NAMALWA (cell line): Measurements from ENCODE around the gene ZSCAN31.
"Not testable (repeated sequence)": the region's sequence is repeated elsewhere in the genome, so short reads cannot be mapped to it uniquely, and the experiment has no call there.

Experiments used
- DNase-seq: peaks from one replicate; pipeline ENCODE4 v3.0.0-alpha.2; 2015; ENCODE audit warnings: low spot score

ZSCAN31 gene

GRCh38 chr6:28317866-28318265 is 18.1 kb downstream of the ZSCAN31 start:
- DNase-seq: not testable (repeated sequence)

GRCh38 chr6:28315628-28316027 is 20.3 kb downstream of the ZSCAN31 start:
- no peak for DNase-seq

GRCh38 chr6:28312939-28313338 is 23.0 kb downstream of the ZSCAN31 start:
- no peak for DNase-seq

GRCh38 chr6:28311139-28311823 is 24.7 kb downstream of the ZSCAN31 start:
- DNase-seq: peak; percentile 8

- DNase-seq: not testable (repeated sequence)
Observed at GRCh38 chr6:28306363-28306762, 29.6 kb downstream of the ZSCAN31 start.

GRCh38 chr6:28303570-28303969 is 32.4 kb downstream of the ZSCAN31 start:
- no peak for DNase-seq

- no peak for DNase-seq
Observed at GRCh38 chr6:28296520-28297060, 39.4 kb downstream of the ZSCAN31 start.

GRCh38 chr6:28295326-28295725 is 40.6 kb downstream of the ZSCAN31 start:
- no peak for DNase-seq

- no peak for DNase-seq
Observed at GRCh38 chr6:28291573-28291972, 44.4 kb downstream of the ZSCAN31 start.

GRCh38 chr6:28282926-28283325 is 53.0 kb downstream of the ZSCAN31 start:
- DNase-seq: no peak

- peak; percentile 73 for DNase-seq
Observed at GRCh38 chr6:28281288-28282064, 54.5 kb downstream of the ZSCAN31 start, which contains the start of gene PGBD1. Gene PGBD1 (plus strand): TSS chr6:28281572. CDS start chr6:28283814, 2,242 bp downstream.

- no peak for DNase-seq
Observed at GRCh38 chr6:28280595-28281287, 55.2 kb downstream of the ZSCAN31 start.

GRCh38 chr6:28277746-28278145 is 58.2 kb downstream of the ZSCAN31 start:
- DNase-seq: no peak

GRCh38 chr6:28274888-28275287 is 61.1 kb downstream of the ZSCAN31 start:
- DNase-seq: no peak
